ENCODE results near the gene GRIK4.
A peak's percentile ranks its signal among the peaks of the same experiment; 100 is the strongest.

GRIK4 gene

GRCh38 chr11:120547811-120548681 is 36.5 kb downstream of the GRIK4 start:
- peak; percentile 55 to 66 for DNase-seq (ENCODE audit: low read depth in 2 of 2)

GRCh38 chr11:120548682-120549209 is 37.2 kb downstream of the GRIK4 start:
- no peak for DNase-seq (ENCODE audit: low read depth in 2 of 2)

- no peak for DNase-seq (ENCODE audit: low read depth in 2 of 2)
Measured at GRCh38 chr11:120549346-120549745, 37.8 kb downstream of the GRIK4 start.

GRCh38 chr11:120550007-120550406 is 38.5 kb downstream of the GRIK4 start:
- no peak for DNase-seq (ENCODE audit: low read depth in 2 of 2)

GRCh38 chr11:120551191-120551590 is 39.6 kb downstream of the GRIK4 start:
- DNase-seq (ENCODE audit: low read depth in 2 of 2), result no peak

GRCh38 chr11:120554766-120555432 is 43.4 kb downstream of the GRIK4 start:
- no peak for DNase-seq (ENCODE audit: low read depth in 2 of 2)

- no peak for DNase-seq (ENCODE audit: low read depth in 2 of 2)
Measured at GRCh38 chr11:120555433-120555773, 43.9 kb downstream of the GRIK4 start.

- no peak for DNase-seq (ENCODE audit: low read depth in 2 of 2)
Measured at GRCh38 chr11:120556797-120557196, 45.2 kb downstream of the GRIK4 start.

- no peak for DNase-seq (ENCODE audit: low read depth in 2 of 2)
Measured at GRCh38 chr11:120558744-120559431, 47.3 kb downstream of the GRIK4 start.

- no peak for DNase-seq (ENCODE audit: low read depth in 2 of 2)
Measured at GRCh38 chr11:120561286-120561685, 49.7 kb downstream of the GRIK4 start.

GRCh38 chr11:120562806-120563425 is 51.4 kb downstream of the GRIK4 start:
- DNase-seq (ENCODE audit: low read depth in 2 of 2), result no peak

- DNase-seq (ENCODE audit: low read depth in 2 of 2), result no peak
Measured at GRCh38 chr11:120563703-120564572, 52.4 kb downstream of the GRIK4 start.

GRCh38 chr11:120564573-120565311 is 53.2 kb downstream of the GRIK4 start:
- DNase-seq (ENCODE audit: low read depth in 2 of 2), result no peak

- DNase-seq (ENCODE audit: low read depth in 2 of 2), result no peak
Measured at GRCh38 chr11:120565466-120566155, 54.1 kb downstream of the GRIK4 start.

GRCh38 chr11:120566176-120566575 is 54.6 kb downstream of the GRIK4 start:
- DNase-seq (ENCODE audit: low read depth in 2 of 2), result no peak

GRCh38 chr11:120568572-120569307 is 57.2 kb downstream of the GRIK4 start:
- no peak for DNase-seq (ENCODE audit: low read depth in 2 of 2)

- no peak for DNase-seq (ENCODE audit: low read depth in 2 of 2)
Measured at GRCh38 chr11:120569861-120570260, 58.3 kb downstream of the GRIK4 start.

- no peak for DNase-seq (ENCODE audit: low read depth in 2 of 2)
Measured at GRCh38 chr11:120571476-120571875, 59.9 kb downstream of the GRIK4 start.

All from fibroblast of skin of left biceps (primary cell).